Sigmoid colon (tissue), 7 donors: Measurements from ENCODE around the gene ROBO1. TPM values are rescaled to one million over a fixed set of nuclear protein-coding genes. Genes with fewer than 3 reads are reported as not detected.

Source experiments
- DNase-seq: peaks from one replicate; pipeline ENCODE4 v3.0.0-alpha.2; 2019
- H3K27ac ChIP-seq, 4 donors: fragments of 200-600 bp; sonication (generic); one replicate each; pipeline ENCODE4 v1.5.1; 2016 to 2019; ENCODE audit warnings: mild to moderate bottlenecking in 1 of 4
- H3K27me3 ChIP-seq, 3 donors: fragments of 200-600 bp; sonication (generic); one replicate each; pipeline ENCODE4 v1.5.1; 2019; ENCODE audit warnings: mild to moderate bottlenecking in 1 of 3
- H3K36me3 ChIP-seq, 4 donors: fragments of 200-600 bp; sonication (generic); one replicate each; pipeline ENCODE4 v1.5.1; 2016 to 2019
- H3K4me1 ChIP-seq, 4 donors: fragments of 200-600 bp; sonication (generic); one replicate each; pipeline ENCODE4 v1.5.1; 2017 to 2019
- H3K4me3 ChIP-seq, 4 donors: fragments of 200-600 bp; sonication (generic); one replicate each; pipeline ENCODE4 v1.5.1; 2017 to 2019; ENCODE audit warnings: mild to moderate bottlenecking in 2 of 4, moderate library complexity in 1 of 4
- H3K9me3 ChIP-seq, 4 donors: fragments of 200-600 bp in 3 of 4; sonication (generic) in 3 of 4; one replicate each; pipeline versions ENCODE4 v1.5.1 to v1.6.1; 2013 to 2019
- EP300 ChIP-seq, 4 donors: sonication (generic); formaldehyde crosslinking; IDR thresholded peaks; one replicate each; pipeline ENCODE4 v1.6.1; 2017; ENCODE audit warnings: antibody characterized with exemption in 4 of 4
- POLR2A ChIP-seq, 2 donors: fragments of 450-650 bp; IDR thresholded peaks; one replicate each; pipeline ENCODE4 v1.6.1; 2016; ENCODE audit warnings: antibody characterized with exemption in 2 of 2, mild to moderate bottlenecking in 2 of 2, moderate library complexity in 2 of 2
- POLR2AphosphoS5 ChIP-seq, 4 donors: sonication (generic); formaldehyde crosslinking; IDR thresholded peaks; one replicate each; pipeline ENCODE4 v1.6.1; 2017; ENCODE audit warnings: antibody characterized with exemption in 4 of 4
- WGBS, 2 donors: extraction: QIAGEN DNeasy Blood & Tissue Kit; methylation state at CpG; one replicate each; pipeline ENCODE4 v1.1.7; 2013; 5-methylcytosine and 5-hydroxymethylcytosine counted together
- intact Hi-C: fragments of 100-400 bp; cut with DNase I; formaldehyde crosslinking; loops from one replicate; pipeline ENCODE4 v1.15.1; 2023
- polyA plus RNA-seq, 3 donors: library from polyadenylated mRNA; stranded (reverse); fragments of 200-250 nt; gene quantifications; one replicate each; pipeline ENCODE4 v1.2.3, GENCODE V29; 2013
- total RNA-seq, 4 donors: library from RNA; depleted of rRNA; stranded (reverse); fragments of >200 nt; gene quantifications; one replicate each; pipeline ENCODE4 v1.1.0, GENCODE V29; 2016
- TF ChIP-seq, protein P1 (sequence below), 4 experiments: fragments of 450-650 bp in 3 of 4; fragments of 200-600 bp in 1 of 4; IDR thresholded peaks; one replicate each; pipeline ENCODE4 v1.5.1; 2016 to 2019; ENCODE audit warnings: antibody characterized with exemption in 4 of 4, mild to moderate bottlenecking in 3 of 4, moderate library complexity in 2 of 4
- donor health status: healthy with polysubstance abuse.
- donor health status: Bipolar disorder and iron deficiency.
- donor health status: healthy.

The ROBO1 gene
- total and polyA plus RNA-seq, 7 donors, result 0.69 to 45.7 (median 32.4) TPM

DNA sequence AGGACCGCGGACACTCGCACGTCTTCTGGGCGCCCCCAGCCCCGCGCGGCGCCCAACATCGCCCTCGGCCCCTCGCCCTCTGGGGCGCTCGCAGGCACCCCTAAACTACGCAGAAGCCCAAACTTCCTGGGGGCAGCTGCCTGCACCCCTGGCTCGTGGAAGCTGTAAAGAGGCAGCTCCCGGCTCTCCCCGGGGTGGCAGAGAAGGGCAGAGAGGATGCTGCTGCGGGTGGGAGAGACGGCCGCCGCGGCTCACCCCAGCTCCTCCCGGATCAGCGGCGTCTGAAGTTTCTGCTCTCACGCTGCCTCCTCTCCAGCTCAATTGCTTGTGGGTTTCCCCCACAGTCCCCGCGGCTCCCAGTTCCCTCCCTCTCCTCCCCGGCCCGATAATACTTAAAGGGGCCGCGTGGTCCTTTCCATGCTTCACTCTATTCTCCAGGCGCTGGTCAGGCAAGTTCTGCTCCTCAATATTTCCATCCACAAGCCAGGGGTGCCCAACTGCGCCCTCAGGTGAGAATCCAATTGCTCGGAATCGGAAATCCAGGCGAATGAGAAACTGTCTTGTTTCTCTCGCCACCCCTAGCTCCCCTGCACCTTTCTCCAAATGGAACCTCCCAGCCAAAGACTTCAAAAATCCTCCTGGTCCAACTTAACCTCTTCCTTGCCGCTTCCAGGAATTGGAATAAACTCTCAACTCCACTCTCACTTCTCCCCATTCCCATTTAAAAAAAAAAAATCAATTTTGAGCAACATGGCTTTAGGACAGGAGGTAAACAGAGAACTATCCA, 748.5 kb downstream of the ROBO1 start:
- peak; percentile 93 for DNase-seq
- H3K4me1 ChIP-seq, result peaks cover 0 to 30% (median 7%) of the 10 kb centered on the region in 4 donors
- no peaks in the 10 kb centered on the region for H3K9me3 ChIP-seq
- H3K27me3 ChIP-seq, result no peaks in the 10 kb centered on the region
- intact Hi-C loops, result loop anchor here (5.0 kb wide), 3 partner anchors 147 to 348 kb away; no protein-coding TSS in a partner anchor
- H3K4me3 ChIP-seq, result peak overlapping the region; percentile 71 to 96 (median 93)
- 1 to 2% methylated on average over 40 of the region's 40 CpGs for WGBS, 2 donors
- TF ChIP-seq POLR2A (IDR thresholded peaks at IDR 0.05), result peak; percentile 47 to 53
- peak; percentile 64 to 91 (median 84) for TF ChIP-seq POLR2AphosphoS5 (IDR thresholded peaks at IDR 0.05)
- TF ChIP-seq, protein P1, sequence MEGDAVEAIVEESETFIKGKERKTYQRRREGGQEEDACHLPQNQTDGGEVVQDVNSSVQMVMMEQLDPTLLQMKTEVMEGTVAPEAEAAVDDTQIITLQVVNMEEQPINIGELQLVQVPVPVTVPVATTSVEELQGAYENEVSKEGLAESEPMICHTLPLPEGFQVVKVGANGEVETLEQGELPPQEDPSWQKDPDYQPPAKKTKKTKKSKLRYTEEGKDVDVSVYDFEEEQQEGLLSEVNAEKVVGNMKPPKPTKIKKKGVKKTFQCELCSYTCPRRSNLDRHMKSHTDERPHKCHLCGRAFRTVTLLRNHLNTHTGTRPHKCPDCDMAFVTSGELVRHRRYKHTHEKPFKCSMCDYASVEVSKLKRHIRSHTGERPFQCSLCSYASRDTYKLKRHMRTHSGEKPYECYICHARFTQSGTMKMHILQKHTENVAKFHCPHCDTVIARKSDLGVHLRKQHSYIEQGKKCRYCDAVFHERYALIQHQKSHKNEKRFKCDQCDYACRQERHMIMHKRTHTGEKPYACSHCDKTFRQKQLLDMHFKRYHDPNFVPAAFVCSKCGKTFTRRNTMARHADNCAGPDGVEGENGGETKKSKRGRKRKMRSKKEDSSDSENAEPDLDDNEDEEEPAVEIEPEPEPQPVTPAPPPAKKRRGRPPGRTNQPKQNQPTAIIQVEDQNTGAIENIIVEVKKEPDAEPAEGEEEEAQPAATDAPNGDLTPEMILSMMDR (IDR thresholded peaks at IDR 0.05), result no peak
- TF ChIP-seq EP300 (IDR thresholded peaks at IDR 0.05), result no peak
- H3K27ac ChIP-seq, result peak overlapping the region; percentile 82 to 95 (median 92)
- no peaks in the 10 kb centered on the region for H3K36me3 ChIP-seq

DNA sequence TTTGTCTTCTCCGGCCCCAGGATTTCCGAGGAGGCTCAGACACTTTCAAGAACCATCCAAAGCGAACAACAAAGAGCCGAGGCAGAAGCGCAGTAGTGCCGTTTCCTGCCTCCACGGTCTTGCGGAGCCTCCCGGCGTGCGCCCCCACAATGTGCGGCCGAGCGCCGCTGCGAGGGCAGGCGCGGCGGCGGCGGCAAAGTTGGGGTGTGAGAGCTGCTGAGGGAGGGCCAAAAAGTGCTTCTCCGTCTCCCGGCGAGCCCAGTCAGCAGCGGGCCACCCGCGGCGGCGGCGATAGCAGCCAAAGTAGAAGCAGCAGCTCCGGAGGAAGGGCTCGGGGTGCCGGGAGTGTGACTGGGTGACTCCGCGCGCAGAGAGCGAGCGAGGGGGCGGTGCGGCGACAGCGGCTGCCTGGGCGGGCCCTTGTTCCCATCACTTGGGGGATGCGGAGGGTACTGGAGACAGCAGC, 749.1 kb downstream of the ROBO1 start:
- DNase-seq, result peak; percentile 81
- peak overlapping the region; percentile 71 to 96 (median 93) for H3K4me3 ChIP-seq
- H3K36me3 ChIP-seq, result no peaks in the 10 kb centered on the region
- H3K27me3 ChIP-seq, result no peaks in the 10 kb centered on the region
- H3K9me3 ChIP-seq, result no peaks in the 10 kb centered on the region
- peak overlapping the region; percentile 82 to 95 (median 92) for H3K27ac ChIP-seq
- 1% methylated on average over 44 of the region's 44 CpGs for WGBS, 2 donors
- intact Hi-C loops, result loop anchor here (5.0 kb wide), 3 partner anchors 146 to 349 kb away; no protein-coding TSS in a partner anchor
- H3K4me1 ChIP-seq, result peaks cover 0 to 36% (median 10%) of the 10 kb centered on the region in 4 donors
- peak in 2 of 4 donors; percentile 15 to 29 for TF ChIP-seq POLR2AphosphoS5 (IDR thresholded peaks at IDR 0.05)
- no peak for TF ChIP-seq POLR2A (IDR thresholded peaks at IDR 0.05)
- no peak for TF ChIP-seq EP300 (IDR thresholded peaks at IDR 0.05)
- TF ChIP-seq, protein P1 (IDR thresholded peaks at IDR 0.05), result no peak

DNA sequence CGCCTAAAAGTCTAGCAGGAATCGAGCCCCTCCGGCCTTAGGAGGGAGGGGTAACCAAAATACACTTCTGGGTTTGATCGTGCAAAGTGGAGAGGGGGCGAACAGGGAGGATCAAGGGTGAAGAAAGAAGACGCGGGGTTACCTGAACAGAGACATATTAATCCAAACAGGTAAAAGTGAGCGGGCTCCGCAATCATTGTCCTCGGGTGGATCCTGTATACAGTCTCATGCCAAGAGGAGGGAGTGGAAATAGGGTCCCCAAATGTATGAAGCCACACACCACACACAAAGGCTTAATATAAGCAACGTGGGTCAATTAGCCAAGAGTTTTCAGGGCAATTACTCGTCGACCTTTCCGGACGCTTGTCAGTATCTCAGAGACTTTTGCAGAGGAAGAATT, 749.5 kb downstream of the ROBO1 start:
- intact Hi-C loops, result loop anchor here (5.0 kb wide), 3 partner anchors 146 to 349 kb away; no protein-coding TSS in a partner anchor

DNA sequence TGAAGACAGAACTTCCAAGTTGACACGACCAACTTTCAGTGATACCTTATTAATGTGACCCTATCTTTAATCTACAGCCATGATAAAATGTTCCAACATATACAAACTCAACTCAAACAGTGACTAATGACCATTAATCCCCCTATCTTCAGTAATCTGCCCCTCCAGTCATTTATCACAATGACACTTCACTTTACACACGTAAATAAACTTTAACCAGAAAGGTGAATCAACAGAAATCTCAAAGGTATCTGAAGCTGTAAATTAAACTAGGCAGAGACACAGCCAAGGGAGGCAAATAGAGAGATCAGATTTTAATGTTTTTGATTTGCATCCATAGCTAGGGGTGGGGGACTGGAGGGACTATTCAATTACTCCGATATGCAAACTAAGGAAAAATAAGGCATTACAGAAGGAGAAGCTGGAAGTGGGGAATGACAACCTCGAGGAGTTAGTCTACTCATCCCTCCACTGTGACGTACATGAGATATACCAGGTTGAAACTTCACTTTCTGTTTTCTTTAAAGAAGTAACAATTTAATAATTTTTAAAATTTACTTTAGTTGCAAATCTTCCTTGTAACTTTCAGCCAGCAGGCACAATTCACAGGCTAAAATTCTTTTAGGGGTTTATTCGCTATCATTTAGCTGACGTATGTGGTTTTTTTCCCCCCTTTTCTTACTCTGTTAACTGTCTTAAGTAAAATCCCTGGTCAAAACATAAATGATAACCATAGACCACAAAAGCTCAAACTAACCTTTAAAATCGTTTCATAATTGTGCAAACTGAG, 751.0 kb downstream of the ROBO1 start:
- Histone ChIP-seq H3K4me1 (peaks cover 0 to 55% (median 23%) of the 10 kb centered on the region in 4 donors), H3K36me3 (no peaks in the 10 kb centered on the region), H3K27ac (peak overlapping the region in 3 of 4 donors; percentile 90 to 95 (median 93)), H3K9me3 (no peaks in the 10 kb centered on the region), H3K27me3 (no peaks in the 10 kb centered on the region), H3K4me3 (peak overlapping the region; percentile 71 to 96 (median 93))
- no peak for DNase-seq
- no peak for TF ChIP-seq EP300 (IDR thresholded peaks at IDR 0.05)
- no peak for TF ChIP-seq POLR2AphosphoS5 (IDR thresholded peaks at IDR 0.05)
- TF ChIP-seq POLR2A (IDR thresholded peaks at IDR 0.05), result no peak
- TF ChIP-seq, protein P1 (IDR thresholded peaks at IDR 0.05), result no peak
- WGBS, 2 donors, result 24 to 42% methylated on average over 8 of the region's 8 CpGs
- intact Hi-C loops, result loop anchor here (5.0 kb wide), 3 partner anchors 144 to 351 kb away; no protein-coding TSS in a partner anchor

More for the DNA sequence above, 749.5 kb downstream of the ROBO1 start:
- 1% methylated on average over 15 of the region's 15 CpGs for WGBS, 2 donors
- no peak for DNase-seq
- no peak for TF ChIP-seq POLR2AphosphoS5 (IDR thresholded peaks at IDR 0.05)
- TF ChIP-seq, protein P1 (IDR thresholded peaks at IDR 0.05), result no peak
- TF ChIP-seq EP300 (IDR thresholded peaks at IDR 0.05), result no peak
- TF ChIP-seq POLR2A (IDR thresholded peaks at IDR 0.05), result no peak
- Histone ChIP-seq H3K36me3 (no peaks in the 10 kb centered on the region), H3K27ac (peak overlapping the region; percentile 82 to 95 (median 92)), H3K9me3 (no peaks in the 10 kb centered on the region), H3K27me3 (no peaks in the 10 kb centered on the region), H3K4me1 (peaks cover 0 to 40% (median 10%) of the 10 kb centered on the region in 4 donors), H3K4me3 (peak overlapping the region; percentile 71 to 96 (median 93))
